Measurements from ENCODE around the gene GPX4.
A peak's percentile ranks its signal among the peaks of the same experiment; 100 is the strongest.

Gene GPX4

GRCh38 chr19:1084024-1084868 lies 19.5 kb upstream of the GPX4 start:
- no peak for DNase-seq

GRCh38 chr19:1085053-1085658 lies 18.6 kb upstream of the GPX4 start:
- no peak for DNase-seq

GRCh38 chr19:1085676-1086442 lies 17.9 kb upstream of the GPX4 start:
- DNase-seq, result no peak

- DNase-seq, result no peak
These were observed 17.2 kb upstream of the GPX4 start for GRCh38 chr19:1086613-1087012.

GRCh38 chr19:1087813-1088415 lies 15.9 kb upstream of the GPX4 start:
- no peak for DNase-seq

- DNase-seq, result no peak
These were observed 15.3 kb upstream of the GPX4 start for GRCh38 chr19:1088416-1089010.

- DNase-seq, result no peak
These were observed 14.5 kb upstream of the GPX4 start for GRCh38 chr19:1089126-1089771.

GRCh38 chr19:1089891-1090290 lies 13.9 kb upstream of the GPX4 start:
- no peak for DNase-seq

GRCh38 chr19:1090731-1091543 lies 12.9 kb upstream of the GPX4 start:
- no peak for DNase-seq

- no peak for DNase-seq
These were observed 12.1 kb upstream of the GPX4 start for GRCh38 chr19:1091544-1092175.

- DNase-seq, result no peak
These were observed 10.5 kb upstream of the GPX4 start for GRCh38 chr19:1093330-1093729.

GRCh38 chr19:1093811-1094553 lies 9.8 kb upstream of the GPX4 start:
- no peak for DNase-seq

GRCh38 chr19:1094655-1094977 lies 9.2 kb upstream of the GPX4 start:
- no peak for DNase-seq

GRCh38 chr19:1094978-1095701 lies 8.7 kb upstream of the GPX4 start, which contains the start of gene POLR2E:
Gene POLR2E (minus strand): TSS chr19:1095375. CDS start chr19:1095315, 60 bp downstream.
- peak; percentile 97 for DNase-seq

- no peak for DNase-seq
These were observed 6.0 kb upstream of the GPX4 start for GRCh38 chr19:1097810-1098176.

GRCh38 chr19:1098177-1099051 lies 5.4 kb upstream of the GPX4 start:
- no peak for DNase-seq

GRCh38 chr19:1101337-1101698 lies 2.5 kb upstream of the GPX4 start:
- no peak for DNase-seq

- peak; percentile 75 to 85 for DNase-seq
These were observed 1.2 kb upstream of the GPX4 start for GRCh38 chr19:1102407-1103131.

Data from activated CD4-positive, alpha-beta T cell treated with anti-CD3 and anti-CD28 coated beads, Interleukin-2, amount 50 U/mL, for 48 hours (primary cell).